Glomerular endothelial cell (primary cell): Measurements from ENCODE around the gene MIA. TPM values are rescaled to one million over a fixed set of nuclear protein-coding genes. Genes with fewer than 3 reads are reported as not detected.
"Not testable (repeated sequence)": the region's sequence is repeated elsewhere in the genome, so short reads cannot be mapped to it uniquely, and the experiment has no call there.

Experiments used
- DNase-seq: peaks from one replicate; pipeline ENCODE4 v3.0.0-alpha.2; 2011; ENCODE audit warnings: low read depth, low spot score; ENCODE audit errors: extremely low read depth
- total RNA-seq: library from RNA; depleted of rRNA; stranded (reverse); fragments of >200 nt; gene quantifications from 2 replicates; pipeline ENCODE4 v1.2.3, GENCODE V29; 2015

MIA gene
- total RNA-seq, 1 donor from 2014 or later = not detected

DNA sequence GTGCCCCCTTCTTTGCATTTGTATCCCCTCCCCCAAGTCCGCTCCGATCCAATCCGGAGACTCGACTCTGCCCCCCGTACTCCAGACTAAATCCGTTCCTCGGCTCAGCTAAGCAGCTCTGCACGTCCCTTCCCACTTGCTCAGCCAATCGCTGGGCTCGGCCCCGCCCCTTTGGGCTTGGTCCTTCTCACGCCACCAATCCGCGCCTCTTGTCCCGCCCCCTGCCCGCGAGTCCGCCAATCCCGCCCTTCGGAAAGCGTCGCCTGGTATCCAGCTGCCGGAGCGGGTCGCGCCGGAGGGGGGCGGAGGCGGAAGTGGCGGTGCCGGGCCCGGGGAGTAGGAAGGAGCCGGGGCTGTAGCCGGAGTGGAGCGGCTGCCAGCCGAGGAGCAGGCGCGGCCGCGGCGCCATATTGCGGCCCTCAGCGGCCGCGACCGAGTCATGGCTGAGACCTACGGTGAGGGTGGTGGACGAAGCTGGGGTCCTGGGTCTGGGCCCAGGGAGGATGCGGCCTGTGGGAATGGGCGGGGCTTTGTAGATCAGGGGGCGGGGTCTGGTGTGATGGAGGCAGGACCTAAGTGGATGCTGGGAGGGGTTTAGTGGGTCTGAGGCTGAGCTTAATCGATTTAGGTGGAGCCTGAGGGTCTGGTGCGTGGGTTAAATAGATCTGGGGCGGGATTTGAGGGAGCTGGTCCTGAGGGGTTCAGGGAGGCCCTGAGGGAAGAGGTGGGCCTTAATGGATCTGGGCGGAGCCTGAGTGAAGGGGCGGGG lies 2.8 kb downstream of the MIA start, which contains the start of gene RAB4B:
Gene RAB4B (plus strand): TSS at position 311 of the 769 bp plus-strand sequence. CDS start 129 bp downstream, at position 440.
- peak; percentile 92 for DNase-seq

DNA sequence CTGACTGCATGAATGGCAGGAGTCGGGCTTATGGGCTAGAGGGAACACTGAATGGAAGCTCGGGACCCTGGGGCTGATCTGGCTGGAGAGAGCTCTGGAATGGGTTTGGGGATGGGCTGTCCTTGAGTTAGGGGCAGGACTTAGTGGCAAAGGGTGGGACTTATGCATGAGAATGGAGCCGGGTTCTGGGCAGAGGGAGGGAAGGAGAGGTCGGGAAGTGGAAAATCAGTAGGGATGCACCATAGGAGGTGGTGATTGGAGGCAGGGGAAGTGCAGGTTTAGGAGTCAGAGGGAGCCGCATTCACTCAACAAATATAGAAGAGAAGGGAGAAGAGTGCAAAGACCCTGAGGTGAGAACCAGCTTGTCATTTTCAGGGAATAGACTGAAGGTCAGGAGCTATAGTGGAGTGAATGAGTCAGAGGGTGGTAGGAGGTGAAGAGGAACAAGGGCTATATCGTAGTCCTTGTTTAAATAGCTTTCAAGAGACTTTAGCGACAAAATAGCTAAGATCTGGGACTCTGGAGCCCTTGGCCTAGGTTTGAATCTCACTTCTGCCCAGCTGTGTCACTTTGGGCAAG lies 3.5 kb downstream of the MIA start:
- DNase-seq = no peak

DNA sequence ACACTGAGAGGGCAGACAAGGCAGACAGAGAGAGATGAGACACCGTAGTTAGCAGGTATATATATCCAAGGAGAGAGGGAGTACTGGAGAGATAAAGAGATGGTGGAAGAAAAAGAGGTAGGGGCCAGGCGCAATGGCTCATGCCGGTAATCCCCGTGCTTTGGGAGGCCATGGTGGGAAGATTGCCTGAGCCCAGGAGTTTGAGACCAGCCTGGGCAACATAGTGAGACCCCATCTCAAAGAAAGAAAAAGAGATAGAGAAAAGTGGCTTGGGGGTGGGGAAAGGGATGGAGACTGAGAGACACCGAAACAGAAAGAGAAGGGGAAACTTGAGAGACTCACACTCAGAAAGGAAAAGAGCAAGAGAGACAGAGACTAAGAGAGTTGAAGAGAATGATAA lies 5.3 kb downstream of the MIA start:
- DNase-seq = no peak

DNA sequence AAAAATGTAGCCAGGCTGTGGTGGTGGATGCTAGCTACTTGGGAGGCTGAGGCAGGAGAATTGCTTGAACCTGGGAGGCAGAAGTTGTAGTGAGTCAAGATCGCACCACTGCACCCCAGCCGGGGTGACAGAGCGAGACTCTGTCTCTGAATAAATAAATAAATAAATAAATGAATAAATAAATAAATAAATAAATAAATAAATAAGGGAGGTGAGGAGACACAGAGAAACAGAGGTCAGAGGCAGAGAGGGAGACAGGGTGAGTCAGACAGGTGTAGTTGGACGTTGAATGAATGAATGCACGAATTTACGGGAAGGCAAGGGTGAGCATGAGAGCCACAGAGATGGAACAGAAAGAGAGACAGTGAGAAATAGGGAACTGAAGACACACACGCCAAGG lies 5.8 kb downstream of the MIA start:
- no peak for DNase-seq

DNA sequence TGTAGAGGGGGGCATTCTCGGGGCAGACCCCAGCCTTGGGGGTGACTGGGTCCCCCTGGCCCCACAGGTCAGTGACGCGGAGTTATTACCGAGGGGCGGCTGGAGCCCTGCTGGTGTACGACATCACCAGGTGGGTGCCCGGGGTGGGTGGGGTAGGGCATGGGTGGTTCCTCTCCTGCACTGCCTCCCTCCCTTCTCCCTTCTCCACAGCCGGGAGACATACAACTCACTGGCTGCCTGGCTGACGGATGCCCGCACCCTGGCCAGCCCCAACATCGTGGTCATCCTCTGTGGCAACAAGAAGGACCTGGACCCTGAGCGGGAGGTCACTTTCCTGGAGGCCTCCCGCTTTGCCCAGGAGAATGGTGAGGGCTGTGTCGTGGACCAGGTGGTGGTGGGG lies 8.4 kb downstream of the MIA start:
- no peak for DNase-seq

DNA sequence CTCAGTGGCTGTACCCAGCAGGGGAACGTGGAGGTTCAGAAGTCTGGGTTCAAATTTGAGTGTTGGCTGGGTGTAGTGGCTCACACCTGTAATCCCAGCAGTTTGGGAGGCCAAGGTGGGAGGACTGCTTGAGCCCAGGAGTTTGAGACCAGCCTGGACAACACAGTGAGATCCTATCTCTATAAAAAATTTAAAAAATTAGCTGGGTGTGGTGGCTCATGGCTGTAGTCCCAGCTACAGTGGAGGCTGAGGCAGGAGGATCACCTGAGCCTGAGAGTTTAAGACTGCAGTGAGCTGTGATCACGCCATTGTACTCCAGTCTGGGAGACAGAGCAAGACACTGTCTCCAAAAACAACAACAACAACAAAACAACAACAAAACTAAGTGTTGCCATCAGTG lies 8.8 kb downstream of the MIA start:
- DNase-seq = not testable (repeated sequence)

DNA sequence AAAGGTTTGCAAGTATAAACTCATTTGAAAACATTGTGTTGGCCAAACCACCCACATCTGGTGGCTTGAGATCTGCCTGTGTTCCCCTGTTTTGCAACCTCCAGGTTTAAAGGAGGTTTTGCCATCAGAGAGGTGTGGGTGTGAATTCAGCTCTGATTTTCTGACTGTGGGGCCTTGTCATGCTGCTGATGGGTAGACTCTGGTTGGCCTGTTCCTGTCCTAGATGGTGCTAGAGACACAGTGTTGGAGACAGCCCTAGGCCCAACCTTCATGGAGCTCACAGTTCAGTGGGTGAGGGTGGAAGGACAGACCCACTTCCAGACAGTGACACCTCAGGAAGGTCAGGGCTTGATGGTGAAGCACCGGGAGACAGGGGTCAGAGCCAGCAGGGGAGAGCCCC lies 10.2 kb downstream of the MIA start:
- DNase-seq = no peak

DNA sequence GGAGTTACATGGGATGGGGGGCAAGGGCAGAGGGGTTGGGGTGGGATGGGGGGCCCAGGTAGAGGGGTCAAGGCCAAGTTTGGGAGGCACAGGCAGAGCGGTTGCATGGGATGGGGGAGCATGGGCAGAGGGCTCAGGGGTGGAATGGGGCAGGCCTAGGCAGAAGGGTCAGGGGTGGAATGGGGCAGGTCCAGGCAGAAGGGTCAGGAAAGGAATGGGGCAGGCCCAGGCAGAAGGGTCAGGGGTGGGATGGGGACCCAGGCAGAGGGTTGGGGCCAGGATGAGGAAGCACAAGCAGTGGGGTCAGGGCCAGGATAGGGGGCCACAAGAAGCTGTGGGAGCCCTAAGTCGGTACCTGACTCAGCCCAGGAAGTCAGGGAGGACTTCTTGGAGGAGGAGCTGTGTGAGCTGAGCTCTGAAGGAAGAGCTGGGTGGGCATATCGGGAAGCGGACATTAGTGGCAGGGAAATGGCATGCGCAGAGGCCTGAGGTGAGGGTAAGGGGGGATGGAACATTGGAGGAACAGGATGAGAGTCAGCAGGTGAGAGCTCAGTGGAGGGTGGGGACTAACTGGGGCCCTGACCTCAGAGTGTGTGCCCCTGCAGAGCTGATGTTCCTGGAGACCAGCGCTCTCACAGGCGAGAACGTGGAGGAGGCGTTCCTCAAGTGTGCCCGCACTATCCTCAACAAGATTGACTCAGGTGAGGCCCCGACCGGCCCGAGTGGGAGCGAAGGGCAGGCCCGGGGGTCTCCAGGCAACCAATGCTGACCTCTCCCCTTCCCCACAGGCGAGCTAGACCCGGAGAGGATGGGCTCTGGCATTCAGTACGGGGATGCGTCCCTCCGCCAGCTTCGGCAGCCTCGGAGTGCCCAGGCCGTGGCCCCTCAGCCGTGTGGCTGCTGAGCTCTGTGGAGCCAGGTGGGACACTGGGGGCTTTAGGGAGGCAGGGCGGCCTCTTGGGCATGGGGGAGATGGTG lies 11.0 kb downstream of the MIA start:
- no peak for DNase-seq

DNA sequence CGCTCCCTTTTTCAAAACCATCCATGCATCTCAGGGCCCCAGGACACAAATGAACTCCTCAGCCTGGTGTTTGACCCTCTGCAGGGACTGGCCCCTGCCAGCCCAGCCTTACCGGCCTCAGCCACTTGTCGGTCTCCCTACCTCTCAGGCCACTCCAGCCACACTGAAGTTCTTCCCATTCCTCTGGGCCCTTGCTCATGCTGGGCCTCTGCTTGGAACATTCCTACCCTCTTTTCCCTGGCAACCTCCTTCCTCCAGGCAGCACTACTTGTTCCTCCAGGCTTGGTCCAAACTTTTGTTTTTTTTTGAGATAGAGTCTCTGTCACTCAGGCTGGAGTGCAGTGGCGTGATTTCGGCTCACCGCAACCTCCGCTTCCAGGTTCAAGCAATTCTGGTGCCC lies 16.0 kb downstream of the MIA start:
- no peak for DNase-seq

DNA sequence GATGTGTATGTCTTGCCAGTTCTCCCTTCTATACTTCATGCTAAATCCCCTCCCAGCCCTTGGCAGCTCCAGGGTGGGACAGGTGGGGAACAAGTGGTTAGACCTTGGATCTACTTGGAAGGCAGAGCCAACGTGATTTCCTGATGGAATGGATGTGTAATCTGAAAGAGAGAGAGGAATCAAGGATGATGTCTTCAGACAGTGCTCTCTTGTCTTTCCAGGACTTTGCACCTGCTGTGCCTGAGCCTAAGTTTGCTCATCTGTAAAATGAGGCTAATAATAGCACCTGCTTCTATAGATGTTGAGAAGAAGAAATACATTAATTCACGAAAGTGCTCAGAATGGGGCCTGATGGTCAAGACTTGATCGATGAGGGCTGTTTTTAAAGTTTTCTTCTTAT lies 16.7 kb downstream of the MIA start:
- no peak for DNase-seq

DNA sequence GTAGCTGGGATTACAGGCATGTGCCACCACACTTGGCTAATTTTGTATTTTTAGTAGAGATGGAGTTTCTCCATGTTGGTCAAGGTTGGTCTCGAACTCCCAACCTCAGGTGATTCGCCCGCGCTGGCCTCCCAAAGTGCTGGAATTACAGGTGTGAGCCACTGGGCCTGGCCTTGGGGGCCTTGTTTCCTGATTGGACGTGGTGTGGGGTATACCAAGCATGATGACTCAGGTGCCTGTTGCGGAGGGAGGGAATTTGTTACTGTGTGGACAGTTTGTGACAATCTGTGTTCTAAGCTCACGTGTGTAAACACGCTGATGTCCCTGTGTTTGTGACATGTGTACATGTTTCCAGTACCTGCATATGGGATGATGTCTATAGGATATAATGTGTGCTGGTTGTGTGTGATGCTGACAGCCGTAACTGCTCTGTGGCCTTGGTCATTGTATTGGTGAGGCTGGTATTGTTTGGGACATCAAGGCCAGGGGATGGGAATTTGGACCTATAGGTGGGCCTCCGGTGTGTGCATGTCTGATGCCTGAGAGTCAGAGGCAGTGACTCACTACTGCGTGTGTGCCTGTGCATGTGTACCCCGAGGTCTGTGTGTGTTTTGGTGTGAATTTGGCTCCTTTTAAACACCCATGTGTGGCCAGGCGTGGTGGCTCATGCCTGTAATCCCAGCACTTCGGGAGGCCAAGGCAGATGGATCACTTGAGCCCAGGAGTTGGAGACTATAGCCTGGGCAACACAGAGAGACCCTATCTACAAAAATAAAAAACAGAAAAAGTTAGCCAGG lies 22.0 kb downstream of the MIA start:
- DNase-seq = no peak

DNA sequence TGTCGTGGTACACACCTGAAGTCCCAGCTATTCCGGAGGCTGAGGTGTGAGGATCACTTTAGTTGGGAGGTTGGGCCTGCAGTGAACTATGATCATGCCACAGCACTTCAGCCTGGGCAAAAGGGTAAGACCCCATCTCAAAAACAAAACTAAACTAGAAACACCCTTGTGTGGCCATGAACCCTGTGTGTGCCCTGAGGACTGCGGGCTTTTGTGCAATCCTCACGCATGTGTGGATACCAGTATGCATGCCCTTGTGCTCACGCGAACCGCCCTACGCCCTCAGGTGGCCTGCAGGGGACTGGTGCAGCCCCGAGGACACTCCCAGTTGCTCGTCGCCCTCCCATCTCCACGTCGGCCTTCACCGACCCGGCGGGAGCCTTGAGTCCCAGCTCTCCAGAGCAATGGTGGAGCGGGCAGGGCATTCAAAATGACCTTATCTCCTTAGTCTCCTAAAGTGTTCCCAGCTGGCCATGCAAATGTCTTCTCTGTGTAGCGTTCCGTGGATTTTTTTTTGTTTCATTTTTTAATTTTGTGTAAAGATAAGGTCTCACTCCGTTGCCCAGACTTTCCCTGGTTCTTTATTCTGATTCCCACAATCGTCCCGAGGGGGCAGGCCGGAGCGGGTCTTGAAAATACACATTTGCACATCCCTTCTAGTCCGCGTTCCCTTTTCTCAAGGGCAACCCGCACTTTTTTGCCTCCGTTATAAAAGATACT lies 22.8 kb downstream of the MIA start:
- no peak for DNase-seq

DNA sequence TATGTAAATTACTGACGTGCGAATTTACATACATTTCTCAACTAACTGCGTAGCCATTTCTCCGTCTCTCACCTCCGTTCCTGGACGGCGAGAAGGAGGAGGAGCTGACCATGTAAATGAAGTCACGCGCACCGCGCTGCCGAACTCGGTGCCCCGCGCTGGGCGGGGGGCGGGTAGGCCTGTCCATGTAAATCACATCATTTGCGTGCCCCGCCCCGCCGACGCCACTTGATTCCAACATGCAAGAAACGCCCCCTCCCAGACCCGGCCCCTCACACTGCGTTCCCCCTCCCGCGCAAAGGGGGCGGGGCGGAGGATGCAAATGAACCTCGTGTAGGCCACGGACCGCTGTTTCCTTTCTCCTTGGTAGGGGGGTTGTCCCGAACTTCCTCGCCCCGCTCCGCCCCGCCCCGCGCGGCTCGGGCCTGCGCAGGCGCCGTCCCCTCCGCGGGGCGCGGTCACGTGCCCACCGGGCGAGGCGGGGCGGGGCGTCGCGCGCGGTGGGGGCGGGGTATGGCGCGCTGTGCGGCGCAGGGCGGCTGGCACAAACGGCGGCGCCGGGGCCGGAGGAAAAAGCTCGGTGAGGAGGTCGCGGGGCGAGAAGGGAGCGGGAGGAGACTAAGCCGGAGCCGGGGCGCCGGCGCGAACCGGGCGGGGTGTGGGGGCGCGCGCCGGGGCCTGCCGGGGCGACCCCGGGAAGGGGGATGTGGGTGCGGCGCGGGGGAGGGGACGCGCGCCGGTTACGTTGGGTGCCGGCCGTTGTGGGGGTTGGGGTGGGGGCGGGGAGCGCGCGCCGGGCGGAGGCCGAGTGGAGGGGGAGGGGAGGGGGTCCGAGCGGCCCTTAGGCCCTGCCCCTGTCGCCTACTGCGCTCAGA lies 23.6 kb downstream of the MIA start, which contains the start of gene EGLN2:
Gene EGLN2 (plus strand): TSS at position 509 of the 875 bp plus-strand sequence. CDS start 1,382 bp downstream, outside the sequence.
- peak; percentile 77 for DNase-seq

DNA sequence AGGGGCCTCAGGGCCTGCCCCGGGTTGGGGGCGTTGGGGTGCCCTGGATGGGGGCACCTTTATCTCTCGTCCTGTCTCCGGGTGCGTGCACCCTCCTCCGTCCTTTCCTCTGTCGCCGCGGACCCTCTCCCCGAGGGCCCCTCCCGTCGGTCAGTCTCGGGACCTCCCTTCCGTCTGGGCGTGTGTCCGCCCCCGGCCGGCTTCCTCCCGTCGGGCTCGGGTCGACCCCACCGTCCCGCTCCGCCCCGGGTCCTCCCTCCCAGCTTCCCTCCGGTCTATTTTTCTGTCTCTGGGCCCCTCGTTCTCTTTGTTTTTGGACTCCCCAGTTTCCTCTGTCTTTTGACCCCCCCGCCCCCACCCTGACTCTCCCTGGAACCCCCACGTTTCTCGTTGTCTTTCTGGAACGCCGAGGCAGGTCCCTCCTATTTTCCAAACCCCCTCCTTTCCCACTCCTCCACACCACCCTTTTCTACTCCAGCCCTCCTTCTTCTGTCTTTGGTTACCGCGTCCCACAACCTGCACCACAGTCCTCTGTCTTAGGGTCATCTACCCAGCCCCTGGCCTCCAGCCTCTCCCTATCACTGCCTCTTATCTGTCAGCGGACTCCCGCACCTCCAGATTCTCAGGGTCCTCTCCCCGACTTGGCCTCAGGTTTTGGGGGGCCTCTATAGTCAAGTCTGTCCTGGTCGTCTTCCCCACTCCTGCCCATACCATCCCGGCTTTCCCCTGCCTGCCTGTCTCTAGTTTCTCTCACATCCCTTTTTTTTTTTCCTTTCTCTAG lies 24.4 kb downstream of the MIA start:
- no peak for DNase-seq

DNA sequence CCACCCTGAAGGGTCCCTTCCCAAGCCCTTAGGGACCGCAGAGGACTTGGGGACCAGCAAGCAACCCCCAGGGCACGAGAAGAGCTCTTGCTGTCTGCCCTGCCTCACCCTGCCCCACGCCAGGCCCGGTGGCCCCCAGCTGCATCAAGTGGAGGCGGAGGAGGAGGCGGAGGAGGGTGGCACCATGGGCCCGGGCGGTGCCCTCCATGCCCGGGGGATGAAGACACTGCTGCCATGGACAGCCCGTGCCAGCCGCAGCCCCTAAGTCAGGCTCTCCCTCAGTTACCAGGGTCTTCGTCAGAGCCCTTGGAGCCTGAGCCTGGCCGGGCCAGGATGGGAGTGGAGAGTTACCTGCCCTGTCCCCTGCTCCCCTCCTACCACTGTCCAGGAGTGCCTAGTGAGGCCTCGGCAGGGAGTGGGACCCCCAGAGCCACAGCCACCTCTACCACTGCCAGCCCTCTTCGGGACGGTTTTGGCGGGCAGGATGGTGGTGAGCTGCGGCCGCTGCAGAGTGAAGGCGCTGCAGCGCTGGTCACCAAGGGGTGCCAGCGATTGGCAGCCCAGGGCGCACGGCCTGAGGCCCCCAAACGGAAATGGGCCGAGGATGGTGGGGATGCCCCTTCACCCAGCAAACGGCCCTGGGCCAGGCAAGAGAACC lies 25.1 kb downstream of the MIA start:
- no peak for DNase-seq

DNA sequence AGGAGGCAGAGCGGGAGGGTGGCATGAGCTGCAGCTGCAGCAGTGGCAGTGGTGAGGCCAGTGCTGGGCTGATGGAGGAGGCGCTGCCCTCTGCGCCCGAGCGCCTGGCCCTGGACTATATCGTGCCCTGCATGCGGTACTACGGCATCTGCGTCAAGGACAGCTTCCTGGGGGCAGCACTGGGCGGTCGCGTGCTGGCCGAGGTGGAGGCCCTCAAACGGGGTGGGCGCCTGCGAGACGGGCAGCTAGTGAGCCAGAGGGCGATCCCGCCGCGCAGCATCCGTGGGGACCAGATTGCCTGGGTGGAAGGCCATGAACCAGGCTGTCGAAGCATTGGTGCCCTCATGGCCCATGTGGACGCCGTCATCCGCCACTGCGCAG lies 25.7 kb downstream of the MIA start:
- no peak for DNase-seq

DNA sequence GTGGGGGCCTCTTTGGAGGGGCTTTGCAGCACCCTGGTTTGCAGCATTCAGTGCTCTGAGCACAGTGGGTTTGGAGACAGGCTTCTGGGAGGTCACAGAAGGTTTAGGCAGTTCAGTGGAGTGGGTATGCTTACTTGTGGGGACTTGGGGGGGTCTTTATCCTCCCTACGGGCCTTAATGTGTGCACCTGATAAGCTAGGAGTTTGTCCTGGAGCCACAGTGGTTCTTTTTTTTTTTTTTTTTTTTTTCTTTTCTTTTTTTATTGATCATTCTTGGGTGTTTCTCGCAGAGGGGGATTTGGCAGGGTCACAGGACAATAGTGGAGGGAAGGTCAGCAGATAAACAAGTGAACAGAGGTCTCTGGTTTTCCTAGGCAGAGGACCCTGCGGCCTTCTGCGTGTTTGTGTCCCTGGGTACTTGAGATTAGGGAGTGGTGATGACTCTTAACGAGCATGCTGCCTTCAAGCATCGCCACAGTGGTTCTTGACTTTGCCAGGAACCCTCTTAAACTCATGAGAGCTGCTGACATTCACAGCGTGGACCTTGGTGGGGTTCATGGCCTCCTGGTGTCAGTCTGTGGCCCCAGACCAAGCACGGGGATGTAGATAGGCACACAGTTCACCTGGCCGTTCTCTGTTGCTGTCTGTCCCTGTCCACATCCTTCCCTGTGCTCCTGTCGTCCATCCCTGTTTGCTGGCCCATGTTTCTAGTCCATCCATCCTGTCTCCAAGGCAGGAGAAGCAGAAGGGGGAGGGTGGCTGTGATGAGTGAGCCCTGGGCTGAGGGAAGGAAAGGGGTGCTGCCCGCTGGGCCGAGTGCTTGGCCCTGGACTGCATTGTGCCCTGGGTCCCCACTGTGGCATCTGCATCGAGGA lies 26.3 kb downstream of the MIA start:
- DNase-seq = no peak
